Activated B cell treated with CpG ODN at 0.5 μM for 24 hours (primary cell): ENCODE results near the gene GPR3. TPM values are rescaled to one million over a fixed set of nuclear protein-coding genes. Genes with fewer than 3 reads are reported as not detected.
"Not testable (repeated sequence)": the region's sequence is repeated elsewhere in the genome, so short reads cannot be mapped to it uniquely, and the experiment has no call there.

ENCODE experiments used
- ATAC-seq: fragments of 200-7000 bp; cut with Tn5 transposase; one replicate; pipeline ENCODE4 v1.10.0; 2021; ENCODE audit warnings: low read depth, mild to moderate bottlenecking, moderate library complexity
- CTCF ChIA-PET: fragments of 350-600 bp; sonication (Branson Sonifier 250); formaldehyde crosslinking; loops from one replicate; lab custom pipeline; 2021; ENCODE audit warnings: antibody characterized with exemption; lab: Charles Lee
- POLR2A ChIA-PET: fragments of 350-600 bp; sonication (Branson Sonifier 250); formaldehyde crosslinking; loops from one replicate; lab custom pipeline; 2021; ENCODE audit warnings: antibody characterized with exemption; lab: Charles Lee
- DNase-seq: peaks from one replicate; pipeline ENCODE4 v3.0.0; 2022
- H3K27ac Mint-ChIP-seq: one replicate; pipeline ENCODE4 v1.8.0; 2020; ENCODE audit warnings: mixed read lengths
- H3K27me3 Mint-ChIP-seq: one replicate; pipeline ENCODE4 v1.8.0; 2021; ENCODE audit warnings: mixed read lengths
- H3K36me3 Mint-ChIP-seq: one replicate; pipeline ENCODE4 v1.8.0; 2021; ENCODE audit warnings: low read depth, mixed read lengths
- H3K4me1 Mint-ChIP-seq: one replicate; pipeline ENCODE4 v1.8.0; 2021; ENCODE audit warnings: mixed read lengths
- H3K4me3 Mint-ChIP-seq: one replicate; pipeline ENCODE4 v1.8.0; 2020; ENCODE audit warnings: mild to moderate bottlenecking, mixed read lengths
- H3K9me3 Mint-ChIP-seq: one replicate; pipeline ENCODE4 v1.8.0; 2020; ENCODE audit warnings: mixed read lengths
- CTCF ChIP-seq: fragments of 200-600 bp; IDR thresholded peaks from one replicate; pipeline ENCODE4 v1.8.0; 2022; ENCODE audit warnings: antibody characterized with exemption, mild to moderate bottlenecking
- intact Hi-C: fragments of 100-400 bp; cut with micrococcal nuclease; formaldehyde crosslinking; loops from one replicate; pipeline ENCODE4 v1.15.1; 2024
- total RNA-seq: library from RNA; stranded (reverse); gene quantifications from 2 replicates; pipeline ENCODE4 v1.2.3, GENCODE V29; 2022

Gene GPR3
- total RNA-seq, 1 donor from 2014 or later = 0.11 TPM

GRCh38 chr1:27406362-27406680 is 13.9 kb downstream of the GPR3 start:
- DNase-seq (no peak), ATAC-seq (no peak)
- Mint-ChIP-seq H3K9me3 (no peaks in the 10 kb centered on the region), H3K27me3 (no peaks in the 10 kb centered on the region), H3K4me3 (no peak overlapping the region), H3K27ac (peak overlapping the region; percentile 87), H3K4me1 (peaks cover 65% of the 10 kb centered on the region), H3K36me3 (peaks cover 46% of the 10 kb centered on the region)
- no peak for TF ChIP-seq CTCF
- ChIA-PET CTCF (no interaction called here), POLR2A (interaction anchor here (0.6 to 2.5 kb wide), 4 partner anchors 10 to 252 kb away, joined by 4 to 7 read pairs (median 4); partner anchors contain the start of gene AHDC1)
- intact Hi-C loops = no loop called here

- ATAC-seq = peak; percentile 51
- DNase-seq, H3K9me3 Mint-ChIP-seq, H3K27me3 Mint-ChIP-seq, intact Hi-C loops, CTCF ChIA-PET: not testable (repeated sequence)
- peaks cover 62% of the 10 kb centered on the region for H3K4me1 Mint-ChIP-seq
- peak overlapping the region; percentile 28 for H3K4me3 Mint-ChIP-seq
- peaks cover 49% of the 10 kb centered on the region for H3K36me3 Mint-ChIP-seq
- H3K27ac Mint-ChIP-seq = peak overlapping the region; percentile 87
- POLR2A ChIA-PET = interaction anchor here (1.4 to 2.5 kb wide), 2 partner anchors 10 to 252 kb away, joined by 5 to 7 read pairs; no protein-coding TSS in a partner anchor
These were observed 14.4 kb downstream of the GPR3 start for GRCh38 chr1:27406791-27407190.

- CTCF ChIA-PET = no interaction called here
- H3K4me3 Mint-ChIP-seq = no peak overlapping the region
- ATAC-seq (no peak), DNase-seq (no peak)
- no peaks in the 10 kb centered on the region for H3K27me3 Mint-ChIP-seq
- intact Hi-C loops = no loop called here
- peaks cover 54% of the 10 kb centered on the region for H3K4me1 Mint-ChIP-seq
- no peak for TF ChIP-seq CTCF
- H3K27ac Mint-ChIP-seq = peak overlapping the region; percentile 70
- POLR2A ChIA-PET = interaction anchor here (0.7 to 0.8 kb wide), 2 partner anchors 15 to 33 kb away, joined by 3 to 5 read pairs; no protein-coding TSS in a partner anchor
- no peaks in the 10 kb centered on the region for H3K9me3 Mint-ChIP-seq
- peaks cover 61% of the 10 kb centered on the region for H3K36me3 Mint-ChIP-seq
These were observed 15.7 kb downstream of the GPR3 start for GRCh38 chr1:27408151-27408550.

- no peak overlapping the region for H3K4me3 Mint-ChIP-seq
- no peak for ATAC-seq
- H3K27ac Mint-ChIP-seq = peak overlapping the region; percentile 41
- H3K4me1 Mint-ChIP-seq = peaks cover 39% of the 10 kb centered on the region
- intact Hi-C loops = no loop called here
- CTCF ChIA-PET = no interaction called here
- no peak for TF ChIP-seq CTCF
- H3K36me3 Mint-ChIP-seq = peaks cover 76% of the 10 kb centered on the region
- POLR2A ChIA-PET = interaction anchor here (0.7 kb wide), 1 partner anchor 241 kb away, joined by 3 read pairs; no protein-coding TSS in a partner anchor
- no peak for DNase-seq
- no peaks in the 10 kb centered on the region for H3K9me3 Mint-ChIP-seq
- H3K27me3 Mint-ChIP-seq = no peaks in the 10 kb centered on the region
These were observed 17.2 kb downstream of the GPR3 start for GRCh38 chr1:27409669-27410068.

GRCh38 chr1:27410709-27411108 is 18.3 kb downstream of the GPR3 start:
- Mint-ChIP-seq H3K4me1 (peaks cover 42% of the 10 kb centered on the region), H3K4me3 (no peak overlapping the region), H3K27me3 (no peaks in the 10 kb centered on the region), H3K36me3 (peaks cover 86% of the 10 kb centered on the region), H3K27ac (peak overlapping the region; percentile 25), H3K9me3 (no peaks in the 10 kb centered on the region)
- no peak for DNase-seq
- no peak for TF ChIP-seq CTCF
- POLR2A ChIA-PET = no interaction called here
- ATAC-seq = no peak
- intact Hi-C loops = no loop called here
- CTCF ChIA-PET = interaction anchor here (0.8 to 1.2 kb wide), 2 partner anchors 78 to 198 kb away, joined by 3 read pairs; no protein-coding TSS in a partner anchor
